GM13976 (cell line): ENCODE results near the gene AATK.

ENCODE experiments used
- DNase-seq: peaks from one replicate; pipeline ENCODE4 v3.0.0; 2012; ENCODE audit warnings: low spot score
- in situ Hi-C: fragments of 300-500 bp; cut with MboI; formaldehyde crosslinking; loops from one replicate; pipeline ENCODE4 v1.12.0; 2022; ENCODE audit warnings: low sequenced_read_pairs, mixed read lengths, inconsistent platforms; ENCODE audit not compliant: unreplicated experiment
- TF ChIP-seq, protein P1 (sequence below): IDR thresholded peaks from 2 replicates; pipeline ENCODE4 v1.5.1; 2012; ENCODE audit warnings: borderline replicate concordance, mild to moderate bottlenecking; ENCODE audit not compliant: insufficient read depth; ENCODE audit errors: extremely low read depth, missing control alignments, control extremely low read depth

AATK gene, protein sequence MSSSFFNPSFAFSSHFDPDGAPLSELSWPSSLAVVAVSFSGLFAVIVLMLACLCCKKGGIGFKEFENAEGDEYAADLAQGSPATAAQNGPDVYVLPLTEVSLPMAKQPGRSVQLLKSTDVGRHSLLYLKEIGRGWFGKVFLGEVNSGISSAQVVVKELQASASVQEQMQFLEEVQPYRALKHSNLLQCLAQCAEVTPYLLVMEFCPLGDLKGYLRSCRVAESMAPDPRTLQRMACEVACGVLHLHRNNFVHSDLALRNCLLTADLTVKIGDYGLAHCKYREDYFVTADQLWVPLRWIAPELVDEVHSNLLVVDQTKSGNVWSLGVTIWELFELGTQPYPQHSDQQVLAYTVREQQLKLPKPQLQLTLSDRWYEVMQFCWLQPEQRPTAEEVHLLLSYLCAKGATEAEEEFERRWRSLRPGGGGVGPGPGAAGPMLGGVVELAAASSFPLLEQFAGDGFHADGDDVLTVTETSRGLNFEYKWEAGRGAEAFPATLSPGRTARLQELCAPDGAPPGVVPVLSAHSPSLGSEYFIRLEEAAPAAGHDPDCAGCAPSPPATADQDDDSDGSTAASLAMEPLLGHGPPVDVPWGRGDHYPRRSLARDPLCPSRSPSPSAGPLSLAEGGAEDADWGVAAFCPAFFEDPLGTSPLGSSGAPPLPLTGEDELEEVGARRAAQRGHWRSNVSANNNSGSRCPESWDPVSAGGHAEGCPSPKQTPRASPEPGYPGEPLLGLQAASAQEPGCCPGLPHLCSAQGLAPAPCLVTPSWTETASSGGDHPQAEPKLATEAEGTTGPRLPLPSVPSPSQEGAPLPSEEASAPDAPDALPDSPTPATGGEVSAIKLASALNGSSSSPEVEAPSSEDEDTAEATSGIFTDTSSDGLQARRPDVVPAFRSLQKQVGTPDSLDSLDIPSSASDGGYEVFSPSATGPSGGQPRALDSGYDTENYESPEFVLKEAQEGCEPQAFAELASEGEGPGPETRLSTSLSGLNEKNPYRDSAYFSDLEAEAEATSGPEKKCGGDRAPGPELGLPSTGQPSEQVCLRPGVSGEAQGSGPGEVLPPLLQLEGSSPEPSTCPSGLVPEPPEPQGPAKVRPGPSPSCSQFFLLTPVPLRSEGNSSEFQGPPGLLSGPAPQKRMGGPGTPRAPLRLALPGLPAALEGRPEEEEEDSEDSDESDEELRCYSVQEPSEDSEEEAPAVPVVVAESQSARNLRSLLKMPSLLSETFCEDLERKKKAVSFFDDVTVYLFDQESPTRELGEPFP (N-terminal part only)

DNA sequence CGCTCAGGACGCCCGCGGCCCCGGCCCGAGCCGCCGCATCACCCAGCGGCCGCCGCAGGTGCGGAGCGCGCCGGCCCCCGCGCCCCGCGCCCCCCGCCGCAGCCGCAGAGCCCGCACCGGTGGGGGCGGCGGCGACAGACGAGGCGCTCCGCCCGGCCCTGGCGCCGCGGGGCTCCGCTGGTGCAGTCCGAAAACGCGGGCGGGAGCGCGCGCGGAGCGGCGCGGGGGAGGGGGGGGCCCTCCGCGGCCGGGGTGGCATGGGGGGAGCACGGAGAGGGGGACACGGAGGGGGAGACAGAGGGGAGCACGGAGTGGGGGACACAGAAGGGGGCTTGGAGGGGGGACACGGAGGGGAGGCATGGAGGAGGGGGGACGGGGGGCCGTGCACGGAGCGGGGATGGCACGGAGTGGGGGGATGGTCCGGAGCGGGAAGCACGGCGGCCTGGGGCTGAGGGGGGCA, at the start of gene AATK:
AATK (minus strand) TSS at position 189 of the 460 bp plus-strand sequence. CDS start 229 bp downstream, outside the sequence.
- in situ Hi-C loops: no loop called here
- TF ChIP-seq, protein P1, sequence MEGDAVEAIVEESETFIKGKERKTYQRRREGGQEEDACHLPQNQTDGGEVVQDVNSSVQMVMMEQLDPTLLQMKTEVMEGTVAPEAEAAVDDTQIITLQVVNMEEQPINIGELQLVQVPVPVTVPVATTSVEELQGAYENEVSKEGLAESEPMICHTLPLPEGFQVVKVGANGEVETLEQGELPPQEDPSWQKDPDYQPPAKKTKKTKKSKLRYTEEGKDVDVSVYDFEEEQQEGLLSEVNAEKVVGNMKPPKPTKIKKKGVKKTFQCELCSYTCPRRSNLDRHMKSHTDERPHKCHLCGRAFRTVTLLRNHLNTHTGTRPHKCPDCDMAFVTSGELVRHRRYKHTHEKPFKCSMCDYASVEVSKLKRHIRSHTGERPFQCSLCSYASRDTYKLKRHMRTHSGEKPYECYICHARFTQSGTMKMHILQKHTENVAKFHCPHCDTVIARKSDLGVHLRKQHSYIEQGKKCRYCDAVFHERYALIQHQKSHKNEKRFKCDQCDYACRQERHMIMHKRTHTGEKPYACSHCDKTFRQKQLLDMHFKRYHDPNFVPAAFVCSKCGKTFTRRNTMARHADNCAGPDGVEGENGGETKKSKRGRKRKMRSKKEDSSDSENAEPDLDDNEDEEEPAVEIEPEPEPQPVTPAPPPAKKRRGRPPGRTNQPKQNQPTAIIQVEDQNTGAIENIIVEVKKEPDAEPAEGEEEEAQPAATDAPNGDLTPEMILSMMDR: no peak
- no peak for DNase-seq

DNA sequence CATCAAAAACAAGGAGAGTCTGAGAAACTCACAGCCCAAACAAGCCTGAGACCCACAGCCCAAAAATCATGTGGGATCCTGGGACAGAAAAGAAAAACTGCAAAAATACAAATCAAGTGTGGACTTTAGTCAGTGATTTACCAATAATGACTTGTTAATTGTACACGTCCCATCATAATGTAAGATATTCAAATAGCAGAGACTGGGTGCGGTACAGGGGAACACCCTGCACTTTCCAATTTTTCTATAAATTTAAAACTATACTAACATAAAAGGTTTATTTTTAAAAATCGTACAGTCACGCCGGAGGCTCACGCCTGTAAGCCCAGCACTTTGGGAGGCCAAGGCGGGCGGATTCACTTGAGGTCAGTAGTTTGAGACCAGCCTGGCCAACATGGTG, 48.0 kb upstream of the AATK start:
- DNase-seq: no peak
- TF ChIP-seq, protein P1: no peak
- in situ Hi-C loops: no loop called here

DNA sequence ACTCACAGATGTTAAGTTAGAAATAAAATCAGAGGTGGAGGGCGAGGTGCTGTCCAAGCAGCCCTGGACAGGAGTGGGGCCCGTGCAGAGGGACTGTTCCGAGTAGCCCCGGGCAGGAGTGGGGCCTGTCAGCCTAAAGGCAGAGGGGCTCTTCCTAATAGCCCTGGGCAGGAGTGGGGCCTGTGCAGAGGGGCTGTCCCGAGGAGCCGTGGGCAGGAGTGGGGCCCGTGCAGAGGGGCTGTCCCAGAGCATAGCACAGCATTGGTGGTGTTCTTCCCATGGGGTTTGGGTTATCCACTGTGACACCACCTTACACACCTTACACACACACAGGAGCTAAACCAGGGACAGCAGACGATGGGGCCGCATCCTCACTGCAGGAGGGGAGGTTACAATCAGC, 46.3 kb upstream of the AATK start:
- in situ Hi-C loops: no loop called here

DNA sequence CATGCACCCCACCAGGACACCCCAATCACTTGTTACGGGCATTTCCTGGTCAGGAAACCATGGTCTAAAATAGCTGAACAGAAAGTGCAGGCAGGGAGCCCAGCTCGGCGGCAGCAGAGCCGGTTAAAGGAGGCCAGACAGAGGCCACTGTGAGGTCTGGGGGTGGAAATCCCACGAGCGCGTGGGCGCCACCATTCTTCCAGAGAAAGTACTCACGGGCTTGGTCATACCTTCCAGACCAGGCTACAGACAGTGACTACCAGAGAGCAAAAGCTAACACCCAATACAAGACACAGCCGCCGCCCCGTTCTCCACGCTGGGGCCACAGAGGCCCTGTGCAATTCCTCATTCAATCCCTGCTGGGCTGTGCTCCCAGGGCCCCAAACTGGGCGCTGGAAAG, 44.8 kb upstream of the AATK start:
- no peak for DNase-seq
- TF ChIP-seq, protein P1: no peak
- in situ Hi-C loops: no loop called here

More for the DNA sequence above, 46.3 kb upstream of the AATK start:
- TF ChIP-seq, protein P1: no peak
- no peak for DNase-seq

DNA sequence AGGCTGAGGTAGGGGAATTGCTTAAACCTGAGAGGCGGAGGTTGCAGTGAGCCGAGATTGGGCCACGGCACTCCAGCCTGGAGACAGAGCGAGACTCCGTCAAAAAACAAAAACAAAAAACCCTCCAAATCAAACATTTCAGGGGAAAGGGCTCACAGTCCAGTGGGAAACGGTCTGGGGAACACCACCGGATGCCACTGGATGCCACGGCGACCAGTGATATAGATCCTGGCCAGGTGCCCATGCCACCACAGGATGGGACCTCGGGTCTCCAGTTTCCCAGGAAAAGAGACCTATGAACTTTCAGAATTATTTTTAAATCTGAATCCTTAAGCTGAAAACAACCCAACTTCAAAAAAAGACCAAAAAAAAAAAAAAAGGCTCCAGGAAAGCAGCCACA, 44.4 kb upstream of the AATK start:
- in situ Hi-C loops: no loop called here
- TF ChIP-seq, protein P1: no peak

DNA sequence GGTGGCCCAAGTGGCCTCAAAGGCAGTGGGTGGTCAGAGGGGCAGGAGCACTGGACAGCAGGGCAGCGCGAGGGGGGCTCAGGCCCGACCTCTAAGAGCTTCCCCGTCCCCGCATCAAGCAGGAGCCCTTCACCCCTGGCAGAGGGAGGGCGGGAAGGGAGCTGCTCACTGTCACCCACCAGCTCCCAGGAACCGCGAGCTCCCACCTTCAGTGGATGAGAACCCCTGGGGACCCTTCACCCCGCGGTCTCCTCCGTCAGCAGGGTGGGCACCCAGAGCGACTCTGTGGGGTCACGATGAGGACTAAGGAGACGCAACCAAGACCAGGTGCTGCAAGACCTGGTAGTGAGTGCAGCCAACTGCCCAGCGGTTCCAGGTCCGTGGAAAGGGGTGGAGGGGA, 43.1 kb upstream of the AATK start:
- TF ChIP-seq, protein P1: no peak
- DNase-seq: no peak
- in situ Hi-C loops: no loop called here

More for the DNA sequence above, 44.4 kb upstream of the AATK start:
- no peak for DNase-seq
